ENCODE results near the gene PDXP.

The PDXP gene

GRCh38 chr22:37623075-37624016 lies 35.2 kb upstream of the PDXP start:
- peaks cover 29% of the 10 kb centered on the region for H3K36me3 Mint-ChIP-seq (ENCODE audit: insufficient read depth)
- H3K4me3 Mint-ChIP-seq = peak overlapping the region; percentile 75 to 76

GRCh38 chr22:37624017-37624365 lies 34.5 kb upstream of the PDXP start:
- Mint-ChIP-seq H3K27ac (peak overlapping the region; percentile 94 to 95), H3K4me3 (peak overlapping the region; percentile 75 to 76), H3K36me3 (ENCODE audit: insufficient read depth) (peaks cover 22% of the 10 kb centered on the region), H3K4me1 (ENCODE audit: low read depth in 2 of 2) (peaks cover 33 to 41% of the 10 kb centered on the region in 2 donors), H3K9me3 (no peaks in the 10 kb centered on the region), H3K27me3 (no peaks in the 10 kb centered on the region)
- DNase-seq = no peak
- no peak for ATAC-seq (replicated peaks)

More at GRCh38 chr22:37623075-37624016, 35.2 kb upstream of the PDXP start:
- DNase-seq (peak; percentile 73 to 75 (median 73)), ATAC-seq (replicated peaks) (peak; percentile 72)
- H3K4me1 Mint-ChIP-seq (ENCODE audit: low read depth in 2 of 2) = peaks cover 28 to 38% of the 10 kb centered on the region in 2 donors
- no peaks in the 10 kb centered on the region for H3K27me3 Mint-ChIP-seq
- H3K9me3 Mint-ChIP-seq = no peaks in the 10 kb centered on the region
- H3K27ac Mint-ChIP-seq = peak overlapping the region; percentile 94 to 95

DNA sequence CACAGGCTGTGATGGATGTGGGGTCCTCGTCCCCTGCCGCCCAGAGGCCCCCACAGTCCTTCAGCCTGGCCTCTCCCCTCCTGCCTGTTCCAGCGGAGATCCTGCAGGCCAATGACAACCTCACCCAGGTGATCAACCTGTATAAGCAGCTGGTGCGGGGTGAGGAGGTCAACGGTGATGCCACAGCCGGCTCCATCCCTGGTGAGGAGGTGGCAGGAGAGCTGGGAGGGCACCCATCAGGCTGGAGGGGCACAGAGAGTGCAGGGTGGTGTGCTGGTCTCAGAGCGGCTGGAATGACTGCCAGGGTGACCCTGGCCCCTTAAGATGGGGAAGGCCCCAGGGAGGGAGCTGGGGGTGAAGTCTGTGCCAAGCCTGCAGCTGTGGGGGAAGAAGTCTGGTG lies 33.6 kb upstream of the PDXP start:
- ATAC-seq (replicated peaks) = no peak
- H3K4me1 Mint-ChIP-seq (ENCODE audit: low read depth in 2 of 2) = peaks cover 36 to 44% of the 10 kb centered on the region in 2 donors

GRCh38 chr22:37625737-37626136 lies 32.8 kb upstream of the PDXP start:
- peaks cover 36 to 42% of the 10 kb centered on the region in 2 donors for H3K4me1 Mint-ChIP-seq (ENCODE audit: low read depth in 2 of 2)
- ATAC-seq (replicated peaks) (no peak), DNase-seq (no peak)
- no peaks in the 10 kb centered on the region for H3K9me3 Mint-ChIP-seq
- peak overlapping the region; percentile 94 to 95 for H3K27ac Mint-ChIP-seq
- no peaks in the 10 kb centered on the region for H3K27me3 Mint-ChIP-seq
- peak overlapping the region; percentile 76 to 79 for H3K4me3 Mint-ChIP-seq
- peaks cover 10% of the 10 kb centered on the region for H3K36me3 Mint-ChIP-seq (ENCODE audit: insufficient read depth)

More for the DNA sequence above, 33.6 kb upstream of the PDXP start:
- DNase-seq = no peak
- peaks cover 13% of the 10 kb centered on the region for H3K36me3 Mint-ChIP-seq (ENCODE audit: insufficient read depth)
- H3K4me3 Mint-ChIP-seq = peak overlapping the region; percentile 76 to 79
- no peaks in the 10 kb centered on the region for H3K27me3 Mint-ChIP-seq
- peak overlapping the region; percentile 94 to 95 for H3K27ac Mint-ChIP-seq
- H3K9me3 Mint-ChIP-seq = no peaks in the 10 kb centered on the region

DNA sequence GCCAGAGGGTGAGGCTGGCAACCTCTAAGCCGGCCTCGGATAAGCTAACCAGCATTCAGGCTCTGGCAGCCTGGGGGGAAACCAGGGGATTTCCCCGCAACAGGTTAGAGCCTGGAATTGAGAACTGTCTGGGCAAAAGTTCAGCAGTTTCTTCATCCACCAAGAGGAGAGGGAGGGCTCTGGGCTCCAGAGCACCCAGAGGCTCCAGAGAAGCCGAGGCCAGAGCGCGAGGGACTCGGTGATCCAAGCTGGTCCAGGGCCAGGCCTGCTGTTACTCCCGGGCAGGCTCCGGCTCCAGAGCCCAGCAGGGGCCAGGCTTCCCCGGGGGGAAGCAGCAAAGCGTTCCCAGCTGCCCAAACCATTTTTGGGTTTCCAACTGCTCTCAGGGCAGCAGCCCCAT lies 32.4 kb upstream of the PDXP start:
- ATAC-seq (replicated peaks) (no peak), DNase-seq (no peak)
- Mint-ChIP-seq H3K27ac (peak overlapping the region in 1 of 2 donors; percentile 95), H3K4me1 (ENCODE audit: low read depth in 2 of 2) (peaks cover 39 to 42% of the 10 kb centered on the region in 2 donors), H3K4me3 (peak overlapping the region; percentile 76 to 79), H3K36me3 (ENCODE audit: insufficient read depth) (peaks cover 9% of the 10 kb centered on the region), H3K9me3 (no peaks in the 10 kb centered on the region), H3K27me3 (no peaks in the 10 kb centered on the region)

- DNase-seq (no peak), ATAC-seq (replicated peaks) (no peak)
- H3K27ac Mint-ChIP-seq = peak overlapping the region; percentile 89 to 95
- H3K4me3 Mint-ChIP-seq = peak overlapping the region; percentile 76 to 79
- H3K4me1 Mint-ChIP-seq (ENCODE audit: low read depth in 2 of 2) = peaks cover 43 to 45% of the 10 kb centered on the region in 2 donors
- H3K9me3 Mint-ChIP-seq = no peaks in the 10 kb centered on the region
- peaks cover 9% of the 10 kb centered on the region for H3K36me3 Mint-ChIP-seq (ENCODE audit: insufficient read depth)
- no peaks in the 10 kb centered on the region for H3K27me3 Mint-ChIP-seq
Observed at GRCh38 chr22:37626556-37627075, 31.9 kb upstream of the PDXP start.

DNA sequence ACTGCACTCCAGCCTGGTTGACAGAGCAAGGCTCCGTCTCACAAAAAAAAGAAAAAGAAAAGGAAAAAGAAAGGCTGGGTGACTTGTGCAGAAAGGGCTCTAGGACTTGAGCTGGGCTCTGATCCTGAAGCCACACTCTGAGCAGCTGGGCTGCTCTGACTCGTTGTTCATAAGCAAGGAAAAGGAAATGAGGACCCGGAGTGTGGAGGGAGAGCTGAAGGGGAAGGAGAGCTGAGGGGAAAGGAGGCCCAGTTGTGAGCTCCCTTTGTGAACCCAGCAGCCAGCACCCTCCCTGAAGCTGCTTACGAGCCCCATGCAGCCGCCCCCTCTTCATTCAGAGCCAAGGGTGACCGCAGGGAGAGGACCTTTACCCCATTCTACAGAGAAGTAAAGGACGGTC lies 31.4 kb upstream of the PDXP start:
- DNase-seq (no peak), ATAC-seq (replicated peaks) (no peak)
- Mint-ChIP-seq H3K36me3 (ENCODE audit: insufficient read depth) (peaks cover 9% of the 10 kb centered on the region), H3K27me3 (no peaks in the 10 kb centered on the region), H3K4me1 (ENCODE audit: low read depth in 2 of 2) (peaks cover 48 to 50% of the 10 kb centered on the region in 2 donors), H3K9me3 (no peaks in the 10 kb centered on the region), H3K4me3 (peak overlapping the region; percentile 76 to 79), H3K27ac (peak overlapping the region; percentile 89 to 95)

- DNase-seq = peak; percentile 42 to 57 (median 49)
- peak overlapping the region; percentile 89 to 95 for H3K27ac Mint-ChIP-seq
- H3K27me3 Mint-ChIP-seq = no peaks in the 10 kb centered on the region
- H3K4me3 Mint-ChIP-seq = peak overlapping the region; percentile 76 to 79
- H3K4me1 Mint-ChIP-seq (ENCODE audit: low read depth in 2 of 2) = peaks cover 51 to 54% of the 10 kb centered on the region in 2 donors
- peaks cover 11% of the 10 kb centered on the region for H3K36me3 Mint-ChIP-seq (ENCODE audit: insufficient read depth)
- ATAC-seq (replicated peaks) = peak; percentile 76
- H3K9me3 Mint-ChIP-seq = no peaks in the 10 kb centered on the region
Observed at GRCh38 chr22:37627545-37627944, 31.0 kb upstream of the PDXP start.

GRCh38 chr22:37628830-37629229 lies 29.7 kb upstream of the PDXP start:
- H3K4me1 Mint-ChIP-seq (ENCODE audit: low read depth in 2 of 2) = peaks cover 57 to 61% of the 10 kb centered on the region in 2 donors
- H3K9me3 Mint-ChIP-seq = no peaks in the 10 kb centered on the region
- no peak overlapping the region for H3K4me3 Mint-ChIP-seq
- peak overlapping the region; percentile 89 to 95 for H3K27ac Mint-ChIP-seq
- peaks cover 17% of the 10 kb centered on the region for H3K36me3 Mint-ChIP-seq (ENCODE audit: insufficient read depth)
- DNase-seq = no peak
- no peak for ATAC-seq (replicated peaks)
- H3K27me3 Mint-ChIP-seq = no peaks in the 10 kb centered on the region

GRCh38 chr22:37629928-37630327 lies 28.6 kb upstream of the PDXP start:
- no peaks in the 10 kb centered on the region for H3K9me3 Mint-ChIP-seq
- ATAC-seq (replicated peaks) (no peak), DNase-seq (no peak)
- H3K36me3 Mint-ChIP-seq (ENCODE audit: insufficient read depth) = peaks cover 13% of the 10 kb centered on the region
- no peaks in the 10 kb centered on the region for H3K27me3 Mint-ChIP-seq
- peak overlapping the region in 1 of 2 donors; percentile 95 for H3K27ac Mint-ChIP-seq
- peaks cover 66 to 69% of the 10 kb centered on the region in 2 donors for H3K4me1 Mint-ChIP-seq (ENCODE audit: low read depth in 2 of 2)
- H3K4me3 Mint-ChIP-seq = no peak overlapping the region

GRCh38 chr22:37630839-37631435 lies 27.6 kb upstream of the PDXP start:
- H3K27ac Mint-ChIP-seq = peak overlapping the region; percentile 96
- ATAC-seq (replicated peaks) = no peak
- no peak for DNase-seq
- H3K36me3 Mint-ChIP-seq (ENCODE audit: insufficient read depth) = peaks cover 13% of the 10 kb centered on the region
- peak overlapping the region; percentile 87 to 99 for H3K4me3 Mint-ChIP-seq
- no peaks in the 10 kb centered on the region for H3K27me3 Mint-ChIP-seq
- H3K9me3 Mint-ChIP-seq = no peaks in the 10 kb centered on the region
- peaks cover 62 to 65% of the 10 kb centered on the region in 2 donors for H3K4me1 Mint-ChIP-seq (ENCODE audit: low read depth in 2 of 2)

DNA sequence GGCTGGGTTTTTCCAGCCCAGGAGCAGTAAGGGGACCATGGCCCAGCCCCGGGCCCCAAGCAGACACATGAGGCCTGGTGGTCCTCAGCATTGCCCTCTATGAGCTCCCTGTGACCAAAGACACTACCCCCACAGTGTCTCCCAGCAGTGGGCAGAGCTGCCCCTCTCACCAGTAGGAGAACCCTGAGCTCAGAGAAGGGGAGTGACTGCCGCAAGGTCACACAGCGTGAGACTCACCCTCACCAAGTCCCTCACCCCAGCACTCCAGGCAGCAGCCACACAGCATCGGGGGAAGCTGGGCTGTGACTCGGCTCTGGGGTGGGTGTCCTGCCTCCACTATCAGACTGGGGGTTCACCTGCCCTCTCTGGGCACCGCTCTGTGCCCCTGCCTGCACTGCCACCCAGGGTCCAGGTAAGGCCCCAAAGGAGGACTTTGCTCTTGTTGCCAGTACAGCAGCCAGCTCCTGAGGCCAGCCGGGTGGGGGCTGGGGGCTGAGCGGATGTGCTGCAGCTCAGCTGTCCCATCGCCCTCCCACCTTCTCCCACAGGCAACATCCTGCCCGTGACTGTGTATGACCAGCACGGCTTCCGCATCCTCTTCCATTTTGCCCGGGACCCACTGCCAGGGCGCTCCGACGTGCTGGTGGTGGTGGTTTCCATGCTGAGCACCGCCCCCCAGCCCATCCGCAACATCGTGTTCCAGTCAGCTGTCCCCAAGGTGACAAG lies 26.9 kb upstream of the PDXP start:
- peaks cover 11% of the 10 kb centered on the region for H3K36me3 Mint-ChIP-seq (ENCODE audit: insufficient read depth)
- peaks cover 64 to 65% of the 10 kb centered on the region in 2 donors for H3K4me1 Mint-ChIP-seq (ENCODE audit: low read depth in 2 of 2)
- no peaks in the 10 kb centered on the region for H3K9me3 Mint-ChIP-seq
- ATAC-seq (replicated peaks) (peak; percentile 19), DNase-seq (peak; percentile 38 to 54 (median 42))
- H3K27me3 Mint-ChIP-seq = no peaks in the 10 kb centered on the region
- H3K27ac Mint-ChIP-seq = peak overlapping the region; percentile 96
- H3K4me3 Mint-ChIP-seq = peak overlapping the region; percentile 87 to 99

Measured in effector memory CD8-positive, alpha-beta T cell (primary cell).